ENCODE measurements around the gene TLR2. TPM values are rescaled to one million over a fixed set of nuclear protein-coding genes. Genes with fewer than 3 reads are reported as not detected.
A peak's percentile ranks its signal among the peaks of the same experiment; 100 is the strongest.

Gene TLR2
- 1 to 10 TPM; 5.0 to 6.9 (median 6.4) TPM for polyA plus RNA-seq (ENCODE audit: insufficient read length in 4 of 4)

GRCh38 chr4:153684182-153684970, at the start of gene TLR2:
Gene TLR2 (plus strand): TSS chr4:153684280. CDS start chr4:153702908, 18,628 bp downstream.
- DNase-seq (ENCODE audit: low read depth in 4 of 4, low spot score in 2 of 4) = peak in 1 of 4 donors; percentile 44

- DNase-seq (ENCODE audit: low read depth in 4 of 4, low spot score in 2 of 4) = no peak
Observed at GRCh38 chr4:153634738-153635353, 49.2 kb upstream of the TLR2 start.

- DNase-seq (ENCODE audit: low read depth in 4 of 4, low spot score in 2 of 4) = no peak
Observed at GRCh38 chr4:153635846-153636245, 48.2 kb upstream of the TLR2 start.

- DNase-seq (ENCODE audit: low read depth in 4 of 4, low spot score in 2 of 4) = no peak
Observed at GRCh38 chr4:153637201-153637600, 46.9 kb upstream of the TLR2 start.

GRCh38 chr4:153638011-153638410, 46.1 kb upstream of the TLR2 start:
- DNase-seq (ENCODE audit: low read depth in 4 of 4, low spot score in 2 of 4) = no peak

GRCh38 chr4:153638999-153639398, 45.1 kb upstream of the TLR2 start:
- DNase-seq (ENCODE audit: low read depth in 4 of 4, low spot score in 2 of 4) = no peak

- DNase-seq (ENCODE audit: low read depth in 4 of 4, low spot score in 2 of 4) = no peak
Observed at GRCh38 chr4:153639833-153640802, 44.0 kb upstream of the TLR2 start.

GRCh38 chr4:153641532-153641931, 42.5 kb upstream of the TLR2 start:
- no peak for DNase-seq (ENCODE audit: low read depth in 4 of 4, low spot score in 2 of 4)

GRCh38 chr4:153643406-153644383, 40.4 kb upstream of the TLR2 start:
- DNase-seq (ENCODE audit: low read depth in 4 of 4, low spot score in 2 of 4) = no peak

- no peak for DNase-seq (ENCODE audit: low read depth in 4 of 4, low spot score in 2 of 4)
Observed at GRCh38 chr4:153645183-153645582, 38.9 kb upstream of the TLR2 start.

- DNase-seq (ENCODE audit: low read depth in 4 of 4, low spot score in 2 of 4) = no peak
Observed at GRCh38 chr4:153646261-153646660, 37.8 kb upstream of the TLR2 start.

GRCh38 chr4:153646978-153647377, 37.1 kb upstream of the TLR2 start:
- no peak for DNase-seq (ENCODE audit: low read depth in 4 of 4, low spot score in 2 of 4)

GRCh38 chr4:153647975-153648374, 36.1 kb upstream of the TLR2 start:
- no peak for DNase-seq (ENCODE audit: low read depth in 4 of 4, low spot score in 2 of 4)

- no peak for DNase-seq (ENCODE audit: low read depth in 4 of 4, low spot score in 2 of 4)
Observed at GRCh38 chr4:153649572-153649991, 34.5 kb upstream of the TLR2 start.

GRCh38 chr4:153651116-153651515, 33.0 kb upstream of the TLR2 start:
- no peak for DNase-seq (ENCODE audit: low read depth in 4 of 4, low spot score in 2 of 4)

GRCh38 chr4:153651587-153651986, 32.5 kb upstream of the TLR2 start:
- DNase-seq (ENCODE audit: low read depth in 4 of 4, low spot score in 2 of 4) = no peak

GRCh38 chr4:153652051-153652784, 31.9 kb upstream of the TLR2 start:
- DNase-seq (ENCODE audit: low read depth in 4 of 4, low spot score in 2 of 4) = no peak

- no peak for DNase-seq (ENCODE audit: low read depth in 4 of 4, low spot score in 2 of 4)
Observed at GRCh38 chr4:153655002-153655541, 29.0 kb upstream of the TLR2 start.

- no peak for DNase-seq (ENCODE audit: low read depth in 4 of 4, low spot score in 2 of 4)
Observed at GRCh38 chr4:153655928-153656327, 28.2 kb upstream of the TLR2 start.
